ENCODE data around the gene PDE5A.

GRCh38 chr4:119564106-119564505, 64.5 kb downstream of the PDE5A start:
- no peak for TF ChIP-seq POLR2AphosphoS5 (IDR thresholded peaks at IDR 0.05; ENCODE audit: low read depth, low read length)
- TF ChIP-seq SIN3A (IDR thresholded peaks at IDR 0.05; ENCODE audit: borderline replicate concordance, insufficient read depth, low read length), result no peak

All from PFSK-1 (cell line).